Diencephalon (tissue), 1 donor: Measurements from ENCODE around the gene SPACA5. TPM values are rescaled to one million over a fixed set of nuclear protein-coding genes. Genes with fewer than 3 reads are reported as not detected.

Experiments used
- total RNA-seq: library from RNA; depleted of rRNA; stranded (reverse); fragments of >200 nt; gene quantifications from one replicate; pipeline ENCODE4 v1.2.3, GENCODE V29; 2014

The SPACA5 gene
- total RNA-seq = not detected

DNA sequence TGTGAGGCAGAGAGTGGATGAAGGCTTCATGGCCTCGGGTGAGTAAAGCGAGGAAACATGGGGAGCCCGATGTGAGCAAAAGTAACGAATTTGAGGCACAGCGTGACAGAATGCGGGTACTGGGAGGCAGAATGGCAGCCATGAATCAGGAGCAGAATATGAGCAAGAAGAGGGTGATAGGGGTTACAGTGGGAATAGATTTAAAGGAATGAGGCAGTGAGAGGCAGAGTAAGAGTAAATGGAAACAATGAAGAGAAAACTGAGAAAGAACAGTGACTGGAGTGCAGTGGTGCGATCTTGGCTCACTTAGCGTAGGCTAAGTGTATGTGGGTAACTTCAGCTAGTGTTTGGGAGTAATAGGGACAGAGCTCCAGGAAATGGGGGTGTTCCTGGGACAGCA is at the start of gene SPACA5:
Gene SPACA5, plus strand, starts transcription at position 301 of the 400 bp plus-strand sequence. CDS start 815 bp downstream, outside the sequence.

DNA sequence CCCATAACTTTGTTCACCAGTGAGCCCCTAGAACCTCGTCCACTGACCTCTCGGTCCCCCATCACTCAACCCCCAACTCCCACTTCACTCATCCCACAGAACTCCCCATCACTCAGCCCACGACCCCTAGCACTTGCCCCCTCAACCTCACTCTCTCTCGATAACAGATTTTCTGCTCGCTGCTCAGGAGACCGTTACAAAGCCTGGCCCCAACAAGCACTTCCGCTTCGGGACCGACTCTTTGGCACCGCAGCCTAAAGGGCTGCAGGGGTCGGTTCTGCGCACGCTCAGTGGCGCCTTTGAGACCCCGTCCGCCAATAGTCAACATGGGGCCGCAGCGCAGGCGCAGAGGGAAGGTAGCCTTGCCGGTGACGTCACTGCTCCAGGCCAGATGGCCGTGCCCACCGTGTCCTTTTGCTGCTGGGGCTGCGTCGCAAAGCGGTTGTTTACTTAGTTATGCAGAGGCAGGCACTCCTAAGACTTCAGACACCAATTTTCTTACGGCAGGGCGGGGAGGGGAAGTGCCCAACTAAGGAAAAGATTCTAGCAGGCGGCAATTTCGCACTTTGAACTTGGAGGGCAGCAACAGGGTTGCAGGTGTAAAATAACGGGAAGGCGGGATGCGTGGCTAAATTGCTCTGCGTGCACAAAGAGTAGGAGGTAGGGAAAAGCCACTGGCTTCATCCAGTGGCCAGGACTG is 2.9 kb upstream of the SPACA5 start, which contains the start of gene ZNF182:
Gene ZNF182, minus strand, starts transcription at position 232 of the 700 bp plus-strand sequence. CDS start 1,380 bp downstream, outside the sequence.

Other genes with a start within 250 kb of the SPACA5 start
- gene ZNF81, start 170.1 kb upstream of the SPACA5 start, total RNA-seq = 16.6 TPM
- gene ZNF182, start 3.0 kb upstream of the SPACA5 start, total RNA-seq = 7.2 TPM
- 5.3 TPM for gene ZNF630, start 64.7 kb downstream of the SPACA5 start, total RNA-seq
- not detected for gene SPACA5B, start 123.6 kb downstream of the SPACA5 start, total RNA-seq
- not detected for gene SSX5, start 189.8 kb downstream of the SPACA5 start, total RNA-seq
- gene SSX1, start 248.4 kb downstream of the SPACA5 start, total RNA-seq = not detected